Esophagus (tissue), 2 donors: ENCODE results near the gene PPT1. TPM values are rescaled to one million over a fixed set of nuclear protein-coding genes. Genes with fewer than 3 reads are reported as not detected.
A peak's percentile ranks its signal among the peaks of the same experiment; 100 is the strongest.
"Not testable (repeated sequence)": the region's sequence is repeated elsewhere in the genome, so short reads cannot be mapped to it uniquely, and the experiment has no call there.

Experiments used
- H3K27ac ChIP-seq, 2 donors: one replicate each; pipeline ENCODE4 v1.5.1; 2013; ENCODE audit warnings: low read depth in 2 of 2, mild to moderate bottlenecking in 2 of 2, inconsistent platforms in 1 of 2, low read length in 1 of 2, moderate library complexity in 1 of 2
- H3K27me3 ChIP-seq, 2 donors: one replicate each; pipeline ENCODE4 v1.6.1; 2013; ENCODE audit warnings: low read length in 2 of 2, control low read depth in 1 of 2, mild to moderate bottlenecking in 1 of 2; ENCODE audit not compliant: insufficient read depth in 2 of 2, control insufficient read depth in 1 of 2
- H3K36me3 ChIP-seq, 2 donors: one replicate each; pipeline ENCODE4 v1.6.1; 2013; ENCODE audit warnings: low read length in 1 of 2; ENCODE audit not compliant: control insufficient read depth in 2 of 2, insufficient read depth in 2 of 2
- H3K4me1 ChIP-seq, 2 donors: one replicate each; pipeline ENCODE4 v1.6.1; 2013; ENCODE audit warnings: low read length in 1 of 2; ENCODE audit not compliant: control insufficient read depth in 2 of 2, insufficient read depth in 2 of 2
- H3K4me3 ChIP-seq, 2 donors: one replicate each; pipeline ENCODE4 v1.5.1; 2013; ENCODE audit warnings: low read length in 2 of 2, mild to moderate bottlenecking in 2 of 2, low read depth in 1 of 2, moderate library complexity in 1 of 2
- H3K9me3 ChIP-seq, 2 donors: one replicate each; pipeline ENCODE4 v1.6.1; 2013; ENCODE audit warnings: mild to moderate bottlenecking in 2 of 2, low read depth in 1 of 2, low read length in 1 of 2, moderate library complexity in 1 of 2; ENCODE audit not compliant: control insufficient read depth in 2 of 2, insufficient read depth in 1 of 2
- WGBS, 2 donors: extraction: QIAGEN DNeasy Blood & Tissue Kit; methylation state at CpG; one replicate each; pipeline ENCODE4 v1.1.7; 2013; 5-methylcytosine and 5-hydroxymethylcytosine counted together
- polyA plus RNA-seq, 2 donors: library from polyadenylated mRNA; stranded (reverse); fragments of 200-250 nt; gene quantifications; one replicate each; pipeline ENCODE4 v1.2.3, GENCODE V29; 2013
- donor health status: healthy with polysubstance abuse.
- donor health status: Bipolar disorder and iron deficiency.

The PPT1 gene
- polyA plus RNA-seq, 2 donors = 20.3 to 25.1 TPM

DNA sequence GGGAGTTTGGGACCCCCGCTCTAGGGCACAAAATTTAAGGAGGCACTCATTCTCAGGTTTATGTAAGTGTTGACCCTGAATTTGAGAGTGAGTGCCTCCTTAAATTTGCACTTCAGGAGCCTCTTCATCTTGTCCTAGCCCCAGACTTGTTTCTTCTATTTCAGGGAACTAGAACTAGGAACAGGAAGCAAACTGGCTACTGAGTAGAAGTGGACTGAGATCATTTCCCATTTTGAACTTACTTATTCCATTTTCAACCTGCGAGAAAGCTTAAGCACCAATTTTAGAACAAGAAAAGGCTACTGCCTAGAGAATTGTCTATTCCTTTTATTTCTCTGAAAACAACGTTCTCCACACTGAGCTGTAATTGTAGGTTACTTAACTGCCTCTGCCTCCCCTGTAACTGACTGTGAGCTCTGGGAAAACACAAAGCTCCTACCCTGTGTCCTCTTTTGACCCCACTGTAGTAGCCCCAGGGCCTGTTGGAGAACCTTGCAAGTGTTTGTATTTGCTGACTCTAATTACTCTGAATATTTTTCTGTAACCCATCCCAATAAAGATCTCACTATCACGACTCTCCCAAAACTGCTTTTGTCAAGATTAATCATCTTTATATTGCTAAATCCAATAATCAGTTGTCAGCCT lies 2.5 kb downstream of the PPT1 start:
- Histone ChIP-seq H3K27me3 (no peaks in the 10 kb centered on the region), H3K36me3 (peaks cover 3 to 10% of the 10 kb centered on the region in 2 donors), H3K4me3 (no peak overlapping the region), H3K9me3 (no peaks in the 10 kb centered on the region), H3K4me1 (no peaks in the 10 kb centered on the region), H3K27ac (no peak overlapping the region)
- 66 to 70% methylated on average over 4 of the region's 4 CpGs for WGBS, 2 donors

DNA sequence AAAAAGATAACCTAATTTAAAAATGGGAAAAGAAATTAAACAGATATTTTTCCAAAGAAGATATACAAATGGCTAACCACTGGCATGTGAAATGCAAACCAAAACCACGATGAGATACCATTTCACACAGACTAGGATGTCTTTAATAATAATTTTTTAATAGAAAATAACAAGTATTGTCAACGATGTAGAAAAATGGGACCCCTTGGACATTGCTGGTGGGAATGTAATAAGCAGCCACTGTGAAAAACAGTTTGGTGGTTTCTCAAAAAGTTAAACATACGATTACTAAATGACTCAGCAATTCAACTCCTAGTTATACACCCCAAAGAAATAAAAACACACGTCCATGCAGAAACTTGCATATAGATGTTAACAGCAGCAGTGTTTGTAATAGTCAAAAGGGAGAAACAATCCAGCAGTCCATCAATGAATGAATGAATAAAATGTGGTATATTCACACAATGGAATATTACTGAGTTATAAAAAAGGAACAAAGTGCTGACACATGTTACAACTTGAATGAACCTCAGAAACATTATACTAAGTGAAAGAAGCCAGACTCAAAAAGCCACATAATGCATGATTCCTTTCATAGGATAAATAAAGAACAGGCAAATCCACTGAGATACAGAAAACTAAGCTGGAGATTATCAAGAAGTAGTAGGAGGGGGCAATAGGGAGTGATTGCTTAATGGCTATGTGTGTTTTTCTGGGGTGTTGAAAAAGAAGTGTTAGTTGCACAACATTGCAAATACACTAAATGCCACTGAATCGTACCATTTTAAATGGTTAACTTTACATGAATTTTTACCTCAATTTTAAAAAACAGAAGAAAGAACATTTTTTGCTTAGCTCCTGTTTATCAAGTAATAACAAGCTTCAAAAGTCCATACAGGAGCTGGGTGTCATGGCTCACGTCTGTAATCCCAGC lies 4.1 kb downstream of the PPT1 start:
- 71 to 75% methylated on average over 6 of the region's 6 CpGs for WGBS, 2 donors
- Histone ChIP-seq H3K9me3 (no peaks in the 10 kb centered on the region), H3K4me1 (no peaks in the 10 kb centered on the region), H3K4me3 (no peak overlapping the region), H3K36me3 (peaks cover 3 to 10% of the 10 kb centered on the region in 2 donors), H3K27me3 (no peaks in the 10 kb centered on the region), H3K27ac (no peak overlapping the region)

DNA sequence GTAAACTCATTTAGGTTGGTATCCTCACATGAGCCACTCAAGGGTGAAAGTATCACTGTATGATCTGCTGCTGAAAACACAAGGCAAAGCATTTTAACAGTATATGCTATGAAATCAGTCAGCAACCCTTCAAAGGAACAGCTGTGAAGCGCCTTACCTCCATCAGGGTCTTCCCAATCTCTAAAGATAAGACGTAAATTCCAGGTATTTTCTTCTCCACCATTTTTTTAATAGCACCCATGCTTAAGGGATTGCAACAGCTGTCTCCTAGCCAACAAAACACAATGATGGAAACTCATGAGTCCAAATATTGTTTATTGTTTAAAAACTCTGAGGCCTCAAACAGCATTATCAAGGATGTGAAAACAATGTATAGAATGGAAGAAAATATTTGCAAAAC lies 4.8 kb downstream of the PPT1 start:
- peaks cover 3 to 10% of the 10 kb centered on the region in 2 donors for H3K36me3 ChIP-seq
- WGBS, 2 donors = 94 to 96% methylated on average over 2 of the region's 2 CpGs

DNA sequence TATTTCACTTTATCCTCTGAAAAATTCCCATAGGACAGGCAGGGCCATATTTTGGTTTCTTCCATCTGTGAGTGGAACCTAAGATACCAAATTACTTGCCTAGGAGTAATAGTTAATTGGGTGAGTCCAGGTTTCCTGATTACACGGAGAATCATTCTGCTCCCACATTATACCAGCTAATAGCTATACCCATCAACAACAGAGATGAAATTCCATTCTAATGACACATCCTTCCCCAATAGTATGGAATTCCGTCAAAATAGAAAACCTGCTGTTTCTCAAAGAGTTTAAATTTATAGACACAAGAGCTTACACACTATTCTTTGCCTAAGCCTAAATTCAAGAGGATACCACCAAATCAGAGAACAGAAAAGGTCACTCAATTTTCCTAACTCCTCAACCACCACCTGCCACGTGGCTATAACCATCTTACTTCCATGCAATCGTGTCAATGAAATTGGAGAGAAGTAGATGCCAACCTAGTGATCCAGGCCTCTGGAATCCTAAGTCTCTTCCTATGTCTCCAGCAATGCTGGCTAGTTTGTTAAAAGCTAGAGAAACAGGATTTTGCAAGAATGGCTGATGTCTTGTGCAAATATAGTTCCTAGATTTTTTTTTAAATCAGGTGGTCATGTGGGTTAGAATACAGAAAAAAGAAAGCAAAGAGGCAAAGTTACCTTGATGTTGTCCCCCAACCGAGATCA lies 6.2 kb downstream of the PPT1 start:
- Histone ChIP-seq H3K36me3 (peaks cover 7 to 14% of the 10 kb centered on the region in 2 donors), H3K27ac (no peak overlapping the region), H3K4me1 (no peaks in the 10 kb centered on the region), H3K4me3 (no peak overlapping the region), H3K9me3 (no peaks in the 10 kb centered on the region), H3K27me3 (no peaks in the 10 kb centered on the region)
- WGBS, 2 donors = 89 to 90% methylated on average over 5 of the region's 5 CpGs

More for the DNA sequence above, 4.8 kb downstream of the PPT1 start:
- H3K4me3 ChIP-seq = no peak overlapping the region
- H3K4me1 ChIP-seq = no peaks in the 10 kb centered on the region
- H3K27ac ChIP-seq = no peak overlapping the region
- H3K27me3 ChIP-seq = no peaks in the 10 kb centered on the region
- no peaks in the 10 kb centered on the region for H3K9me3 ChIP-seq

DNA sequence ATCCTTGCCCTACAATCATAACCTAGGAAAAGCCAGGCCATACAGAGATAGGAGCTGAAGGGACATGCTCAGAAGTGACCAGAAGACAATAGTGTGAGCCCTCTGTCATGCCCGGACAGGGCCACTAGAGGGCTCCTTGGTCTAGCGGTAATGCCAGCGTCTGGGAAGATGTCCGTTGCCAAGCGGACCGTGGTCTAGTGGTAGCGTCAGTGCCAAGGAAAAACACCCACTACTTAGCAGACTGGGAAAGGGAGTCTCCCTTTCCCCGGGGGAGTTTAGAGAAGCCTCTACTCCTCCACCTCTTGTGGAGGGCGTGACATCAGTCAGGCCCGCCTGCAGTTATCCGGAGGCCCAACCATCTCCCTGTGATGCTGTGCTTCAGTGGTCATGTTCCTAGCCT lies 12.3 kb downstream of the PPT1 start:
- not testable (repeated sequence) for H3K4me1 ChIP-seq, H3K27me3 ChIP-seq, H3K4me3 ChIP-seq, H3K36me3 ChIP-seq, H3K9me3 ChIP-seq, H3K27ac ChIP-seq
- 23 to 26% methylated on average over 11 of the region's 11 CpGs for WGBS, 2 donors

DNA sequence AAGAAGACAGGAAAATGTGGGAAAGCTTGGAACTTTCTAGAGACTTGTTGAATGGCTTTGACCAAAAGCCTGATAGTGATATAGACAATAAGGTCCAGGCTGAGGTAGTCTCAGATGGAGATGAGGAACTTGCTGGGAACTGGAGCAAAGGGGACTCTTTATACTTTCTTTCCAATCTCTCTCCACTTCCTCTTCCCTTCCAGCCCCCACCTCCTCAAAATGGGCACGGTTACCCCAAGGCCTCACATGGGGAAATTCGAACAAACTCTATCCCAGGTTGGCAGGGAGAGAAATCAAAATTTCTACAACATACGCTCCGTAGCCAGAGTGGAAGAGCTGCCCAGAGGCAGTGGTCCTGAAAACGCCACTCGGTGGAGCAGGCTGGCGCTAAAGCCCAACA lies 15.2 kb downstream of the PPT1 start:
- Histone ChIP-seq H3K9me3 (no peaks in the 10 kb centered on the region), H3K36me3 (peaks cover 4 to 10% of the 10 kb centered on the region in 2 donors), H3K27me3 (no peaks in the 10 kb centered on the region), H3K4me3 (no peak overlapping the region), H3K4me1 (no peaks in the 10 kb centered on the region), H3K27ac (no peak overlapping the region)
- 66 to 82% methylated on average over 7 of the region's 7 CpGs for WGBS, 2 donors

DNA sequence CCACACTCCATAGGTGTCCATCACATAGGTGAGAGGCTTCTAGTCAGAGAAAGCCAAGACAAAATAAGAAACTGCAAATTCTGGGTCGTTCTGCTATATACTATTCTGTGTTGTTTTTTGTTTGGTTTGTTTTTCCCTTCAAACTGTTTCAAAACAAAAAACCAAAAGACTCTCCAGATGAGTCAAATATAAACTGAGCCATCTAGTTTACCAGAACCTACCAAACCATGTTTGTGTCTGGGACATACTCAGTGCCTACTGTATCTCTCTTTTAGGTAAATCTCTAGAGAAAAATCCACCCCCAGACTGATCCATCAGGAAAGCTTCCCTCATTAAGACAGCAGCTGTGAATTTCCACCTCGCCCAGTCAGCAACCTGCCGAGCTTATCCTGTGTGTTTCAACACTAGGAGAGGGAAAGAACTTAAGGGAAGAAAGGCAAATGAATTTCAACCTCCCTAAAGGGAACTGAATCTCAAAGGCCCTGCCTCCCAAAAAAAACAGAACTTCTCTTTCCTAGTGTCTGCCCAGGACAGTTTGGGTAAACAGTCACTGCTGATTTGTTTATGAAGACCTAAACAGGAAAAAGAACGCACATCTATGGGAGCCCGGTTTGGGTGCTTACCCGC lies 17.2 kb downstream of the PPT1 start:
- WGBS, 2 donors = 77 to 83% methylated on average over 6 of the region's 6 CpGs
- Histone ChIP-seq H3K9me3 (no peaks in the 10 kb centered on the region), H3K27ac (peak overlapping the region in 1 of 2 donors; percentile 22), H3K4me3 (no peak overlapping the region), H3K27me3 (no peaks in the 10 kb centered on the region), H3K4me1 (no peaks in the 10 kb centered on the region), H3K36me3 (peaks cover 0 to 6% of the 10 kb centered on the region in 2 donors)

DNA sequence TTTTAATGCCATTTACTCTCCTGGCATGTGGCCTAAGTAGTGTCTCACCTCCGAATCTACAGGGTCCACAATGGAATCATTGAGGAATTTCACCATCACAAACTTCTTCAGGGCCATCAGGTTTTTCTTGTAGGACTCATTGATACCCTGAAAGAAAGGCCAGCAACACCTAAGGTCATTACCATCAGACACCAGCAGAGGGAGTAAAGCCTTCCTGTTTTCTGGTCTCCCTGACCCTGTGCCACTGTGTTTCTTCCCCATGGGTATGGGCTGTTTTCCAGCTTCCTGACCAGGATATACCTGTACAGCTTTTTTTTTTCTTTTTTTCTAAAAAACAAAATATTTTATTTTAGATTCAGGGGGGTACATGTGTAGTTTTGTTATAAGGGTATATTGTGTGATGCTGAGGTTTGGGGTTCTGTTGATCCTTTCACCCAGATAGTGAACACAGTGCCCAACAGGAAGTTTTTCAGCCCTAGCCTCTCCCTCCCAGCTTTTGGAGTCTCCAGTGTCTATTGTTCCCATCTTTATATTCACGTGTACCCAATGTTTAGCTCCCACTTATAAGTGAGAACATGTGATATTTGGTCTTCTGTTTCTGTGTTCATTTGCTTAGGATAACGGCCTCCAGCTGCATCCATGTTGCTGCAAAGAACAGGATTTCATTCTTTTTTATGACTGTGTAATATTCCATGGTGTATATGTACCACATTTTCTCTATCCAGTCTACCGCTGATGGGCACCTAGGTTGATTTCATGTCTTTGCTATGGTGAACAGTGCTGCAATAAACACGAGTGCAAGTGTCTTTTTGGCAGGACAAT lies 18.3 kb downstream of the PPT1 start:
- Histone ChIP-seq H3K27me3 (no peaks in the 10 kb centered on the region), H3K4me1 (no peaks in the 10 kb centered on the region), H3K4me3 (no peak overlapping the region), H3K36me3 (peaks cover 0 to 6% of the 10 kb centered on the region in 2 donors), H3K27ac (no peak overlapping the region), H3K9me3 (no peaks in the 10 kb centered on the region)
- 85 to 90% methylated on average over 5 of the region's 5 CpGs for WGBS, 2 donors
